Measurements from ENCODE around the gene AGBL1.

Gene AGBL1

DNA sequence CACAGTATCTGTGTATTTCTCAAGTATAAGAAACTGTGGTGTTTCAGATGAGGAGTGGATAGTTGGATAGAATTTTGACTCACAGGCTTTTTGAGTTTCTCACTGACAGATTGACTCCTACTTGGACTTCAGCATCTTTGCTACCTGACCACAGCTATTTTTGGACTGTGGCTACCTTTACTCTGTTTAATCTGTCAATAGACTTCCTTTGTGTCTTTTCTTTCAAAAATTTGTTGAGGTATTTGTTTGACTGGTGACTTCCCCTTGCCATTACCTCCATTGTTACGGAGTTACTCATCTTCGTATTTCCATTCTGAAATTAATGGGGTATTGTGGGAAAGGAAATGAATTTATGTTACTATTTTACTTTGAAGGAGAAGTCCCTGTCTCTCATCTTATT, 123.8 kb downstream of the AGBL1 start:
- no peaks in the 10 kb centered on the region for H3K9me3 ChIP-seq
- H3K4me3 ChIP-seq: no peak overlapping the region
- no peak for DNase-seq (ENCODE audit: low spot score in 2 of 2)
- 0 out of 2 replicates have a peak, but pooled peaks cover 3% of the 10 kb centered on the region for H3K27me3 ChIP-seq (ENCODE audit: low read depth)
- in situ Hi-C loops (cut with MboI; ENCODE audit: low sequenced_read_pairs): no loop called here
- H3K4me1 ChIP-seq: peaks cover 3% of the 10 kb centered on the region; the same call in 1 of the 2 replicates
- H3K36me3 ChIP-seq (replicated peaks): no peaks in the 10 kb centered on the region

DNA sequence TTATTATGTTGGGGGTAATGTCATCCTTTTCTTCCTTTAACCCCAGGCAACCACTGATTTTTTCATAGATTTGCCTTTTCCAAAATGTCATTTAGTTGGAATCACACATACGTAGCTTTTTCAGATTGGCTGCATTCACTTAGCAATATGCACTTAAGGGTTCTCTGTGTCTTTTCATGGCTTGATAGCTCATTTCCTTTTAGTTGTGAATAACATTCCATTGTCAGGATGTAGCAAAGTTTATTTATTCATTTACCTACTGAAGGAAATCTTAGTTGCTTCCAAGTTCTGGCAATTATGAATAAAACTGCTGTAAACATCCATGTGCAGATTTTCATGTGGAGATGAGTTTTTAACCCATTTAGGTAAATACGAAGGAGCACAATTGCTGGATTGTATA, 125.4 kb downstream of the AGBL1 start:
- in situ Hi-C loops (cut with MboI; ENCODE audit: low sequenced_read_pairs): no loop called here
- no peaks in the 10 kb centered on the region for H3K9me3 ChIP-seq
- no peak overlapping the region for H3K4me3 ChIP-seq
- H3K36me3 ChIP-seq (replicated peaks): no peaks in the 10 kb centered on the region
- 0 out of 2 replicates have a peak, but pooled peaks cover 3% of the 10 kb centered on the region for H3K27me3 ChIP-seq (ENCODE audit: low read depth)
- no peak for DNase-seq (ENCODE audit: low spot score in 2 of 2)
- H3K4me1 ChIP-seq: no peaks in the 10 kb centered on the region

DNA sequence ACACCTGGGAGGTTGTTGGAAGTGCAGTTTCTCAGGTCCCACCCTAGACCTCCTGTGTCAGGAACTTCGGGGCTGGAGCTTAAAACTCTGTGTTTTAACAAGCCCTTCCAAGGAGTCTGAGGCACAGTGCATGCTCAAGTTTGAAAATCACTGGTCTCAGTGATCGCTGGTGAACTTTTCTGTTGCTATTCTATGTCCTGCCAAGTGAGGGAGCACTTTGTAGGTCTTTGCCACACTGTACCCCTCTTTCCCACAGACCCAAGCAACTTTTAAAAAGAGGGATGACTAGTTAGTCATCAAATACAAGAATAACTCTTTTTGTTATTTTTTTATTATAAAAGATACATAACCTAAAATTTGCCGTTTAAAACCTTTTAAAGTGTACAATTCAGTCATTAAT, 133.7 kb downstream of the AGBL1 start:
- H3K36me3 ChIP-seq (replicated peaks): no peaks in the 10 kb centered on the region
- H3K4me3 ChIP-seq: no peak overlapping the region
- DNase-seq (ENCODE audit: low spot score in 2 of 2): no peak
- peaks cover 6% of the 10 kb centered on the region for H3K9me3 ChIP-seq
- in situ Hi-C loops (cut with MboI; ENCODE audit: low sequenced_read_pairs): no loop called here
- H3K27me3 ChIP-seq (ENCODE audit: low read depth): no peaks in the 10 kb centered on the region
- no peaks in the 10 kb centered on the region for H3K4me1 ChIP-seq

DNA sequence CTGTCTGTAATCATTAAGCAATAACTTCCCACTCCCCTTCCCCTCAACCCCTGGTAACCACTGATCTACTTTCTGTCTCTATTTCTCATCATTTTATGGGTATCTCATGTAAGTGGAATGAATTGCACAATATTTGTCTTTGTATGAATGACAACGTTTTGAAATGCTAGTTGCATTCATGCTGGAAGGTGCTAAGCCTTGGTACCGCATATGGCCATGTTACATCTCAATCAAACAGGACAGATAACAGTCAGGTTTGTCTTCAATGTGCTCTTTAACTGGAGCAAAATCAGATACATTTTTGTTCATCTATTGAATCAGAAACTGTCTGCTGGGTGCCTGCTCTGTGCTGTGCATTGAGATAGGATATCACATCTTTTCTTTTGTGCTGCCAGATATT, 134.2 kb downstream of the AGBL1 start:
- H3K9me3 ChIP-seq: peaks cover 6% of the 10 kb centered on the region
- no peaks in the 10 kb centered on the region for H3K36me3 ChIP-seq (replicated peaks)
- in situ Hi-C loops (cut with MboI; ENCODE audit: low sequenced_read_pairs): no loop called here
- no peak overlapping the region for H3K4me3 ChIP-seq
- DNase-seq (ENCODE audit: low spot score in 2 of 2): no peak
- no peaks in the 10 kb centered on the region for H3K4me1 ChIP-seq
- H3K27me3 ChIP-seq (ENCODE audit: low read depth): no peaks in the 10 kb centered on the region

- Histone ChIP-seq H3K36me3 (replicated peaks) (no peaks in the 10 kb centered on the region), H3K4me3 (no peak overlapping the region), H3K4me1 (no peaks in the 10 kb centered on the region), H3K9me3 (peaks cover 3% of the 10 kb centered on the region; the same call in 1 of the 2 replicates), H3K27me3 (ENCODE audit: low read depth) (no peaks in the 10 kb centered on the region)
- no peak for DNase-seq (ENCODE audit: low spot score in 2 of 2)
- in situ Hi-C loops (cut with MboI; ENCODE audit: low sequenced_read_pairs): no loop called here
Measured at GRCh38 chr15:86221119-86221518, 141.4 kb downstream of the AGBL1 start.

GRCh38 chr15:86229306-86229705, 149.6 kb downstream of the AGBL1 start:
- 0 out of 2 replicates have a peak, but pooled peaks cover 2% of the 10 kb centered on the region for H3K4me1 ChIP-seq
- in situ Hi-C loops (cut with MboI; ENCODE audit: low sequenced_read_pairs): loop anchor here (5.0 kb wide), 1 partner anchor 362 kb away; no protein-coding TSS in a partner anchor
- H3K4me3 ChIP-seq: no peak overlapping the region
- H3K36me3 ChIP-seq (replicated peaks): no peaks in the 10 kb centered on the region
- H3K27me3 ChIP-seq (ENCODE audit: low read depth): peaks cover 13% of the 10 kb centered on the region
- H3K9me3 ChIP-seq: no peaks in the 10 kb centered on the region
- DNase-seq (ENCODE audit: low spot score in 2 of 2): no peak

DNA sequence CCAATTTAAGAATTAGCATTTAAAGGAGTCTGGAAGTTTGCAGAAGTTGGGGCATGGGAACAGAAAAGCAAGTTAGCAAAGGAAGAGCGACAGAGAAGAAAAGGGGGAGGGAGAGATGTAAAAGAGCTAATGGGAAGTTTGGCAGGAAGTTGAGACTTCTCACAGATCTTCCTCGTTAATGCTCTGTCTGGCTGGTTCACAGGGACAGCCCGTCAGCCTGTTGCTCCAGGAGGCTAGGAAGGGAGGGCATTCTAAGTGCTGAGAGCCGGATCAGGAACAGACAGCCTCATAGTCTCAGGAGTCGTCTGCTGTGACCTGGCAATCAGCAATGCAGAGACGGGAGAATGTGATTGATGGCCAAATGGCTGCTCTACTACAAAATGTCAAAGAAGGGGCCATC, 150.3 kb downstream of the AGBL1 start:
- Histone ChIP-seq H3K4me3 (no peak overlapping the region), H3K9me3 (no peaks in the 10 kb centered on the region), H3K4me1 (0 out of 2 replicates have a peak, but pooled peaks cover 2% of the 10 kb centered on the region), H3K36me3 (replicated peaks) (no peaks in the 10 kb centered on the region), H3K27me3 (ENCODE audit: low read depth) (peaks cover 13% of the 10 kb centered on the region)
- no peak for DNase-seq (ENCODE audit: low spot score in 2 of 2)
- in situ Hi-C loops (cut with MboI; ENCODE audit: low sequenced_read_pairs): loop anchor here (5.0 kb wide), 2 partner anchors 363 to 512 kb away; no protein-coding TSS in a partner anchor

- Histone ChIP-seq H3K4me1 (peaks cover 12% of the 10 kb centered on the region), H3K4me3 (no peak overlapping the region), H3K36me3 (replicated peaks) (no peaks in the 10 kb centered on the region), H3K27me3 (ENCODE audit: low read depth) (peaks cover 13% of the 10 kb centered on the region), H3K9me3 (no peaks in the 10 kb centered on the region)
- peak; percentile 78 to 86 for DNase-seq (ENCODE audit: low spot score in 2 of 2)
- in situ Hi-C loops (cut with MboI; ENCODE audit: low sequenced_read_pairs): loop anchor here (5.0 kb wide), 1 partner anchor 510 kb away; no protein-coding TSS in a partner anchor
Measured at GRCh38 chr15:86231864-86232721, 152.4 kb downstream of the AGBL1 start.

GRCh38 chr15:86235667-86236066, 156.0 kb downstream of the AGBL1 start:
- Histone ChIP-seq H3K4me1 (peaks cover 15% of the 10 kb centered on the region), H3K9me3 (no peaks in the 10 kb centered on the region), H3K36me3 (replicated peaks) (no peaks in the 10 kb centered on the region), H3K27me3 (ENCODE audit: low read depth) (no peaks in the 10 kb centered on the region), H3K4me3 (no peak overlapping the region)
- no peak for DNase-seq (ENCODE audit: low spot score in 2 of 2)
- in situ Hi-C loops (cut with MboI; ENCODE audit: low sequenced_read_pairs): no loop called here

- in situ Hi-C loops (cut with MboI; ENCODE audit: low sequenced_read_pairs): no loop called here
- H3K36me3 ChIP-seq (replicated peaks): no peaks in the 10 kb centered on the region
- H3K27me3 ChIP-seq (ENCODE audit: low read depth): no peaks in the 10 kb centered on the region
- DNase-seq (ENCODE audit: low spot score in 2 of 2): peak; percentile 82 to 90
- peak overlapping the region; percentile 3; the same call in 1 of the 2 replicates for H3K4me3 ChIP-seq
- no peaks in the 10 kb centered on the region for H3K9me3 ChIP-seq
- H3K4me1 ChIP-seq: peaks cover 15% of the 10 kb centered on the region
Measured at GRCh38 chr15:86236356-86237110, 156.9 kb downstream of the AGBL1 start.

DNA sequence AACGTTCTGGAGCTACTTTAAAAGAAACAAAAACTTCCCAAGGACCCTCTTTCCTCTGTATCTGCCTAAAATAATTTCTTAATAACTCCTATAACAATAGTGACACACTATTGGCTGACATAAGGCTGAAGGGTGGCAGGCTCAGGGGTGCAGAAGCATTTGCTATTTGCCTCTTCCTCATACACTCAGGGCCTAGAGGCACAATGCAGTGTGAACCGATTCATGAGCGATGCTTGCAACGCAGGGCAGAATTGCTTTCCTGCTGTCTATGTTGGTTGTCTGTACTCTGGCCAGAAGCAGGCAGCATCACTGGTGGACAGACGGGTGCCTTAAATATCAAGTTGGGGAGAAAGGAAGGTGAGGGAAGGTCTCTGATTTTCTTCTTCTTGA, 157.4 kb downstream of the AGBL1 start:
- no peaks in the 10 kb centered on the region for H3K36me3 ChIP-seq (replicated peaks)
- in situ Hi-C loops (cut with MboI; ENCODE audit: low sequenced_read_pairs): no loop called here
- no peak for DNase-seq (ENCODE audit: low spot score in 2 of 2)
- H3K9me3 ChIP-seq: no peaks in the 10 kb centered on the region
- H3K4me3 ChIP-seq: no peak overlapping the region
- peaks cover 15% of the 10 kb centered on the region for H3K4me1 ChIP-seq
- no peaks in the 10 kb centered on the region for H3K27me3 ChIP-seq (ENCODE audit: low read depth)

DNA sequence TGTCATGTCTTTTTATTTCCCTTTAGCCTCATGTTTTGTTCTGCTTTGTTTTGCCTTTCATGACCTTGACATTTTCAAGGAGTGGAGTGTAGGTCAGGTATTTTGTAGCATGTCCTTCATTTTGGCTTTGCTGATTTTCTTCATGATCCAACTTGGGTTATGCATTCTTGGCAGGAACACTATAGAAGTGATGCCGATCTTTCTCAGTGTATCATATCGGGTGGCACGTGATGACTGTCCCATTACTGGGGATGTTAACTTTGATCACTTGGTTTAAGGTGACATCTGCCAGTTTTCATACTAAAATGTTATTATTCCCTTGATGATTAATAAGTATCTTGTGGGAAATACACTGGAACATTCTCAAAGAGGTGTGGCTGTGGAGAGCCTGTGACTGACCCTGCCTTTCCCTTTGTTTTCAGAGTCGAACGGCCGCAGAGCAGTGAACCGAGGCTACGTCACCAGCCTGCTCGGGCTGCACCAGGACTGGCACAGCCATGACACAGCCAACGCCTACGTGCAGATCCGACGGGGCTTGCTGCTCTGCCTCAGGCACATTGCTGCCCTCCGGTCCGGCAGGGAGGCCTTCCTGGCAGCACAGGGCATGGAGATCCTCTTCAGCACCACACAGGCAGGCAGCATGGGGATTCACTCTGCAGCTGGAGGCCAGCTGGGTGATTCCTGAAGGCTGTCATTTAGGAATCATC, 167.7 kb downstream of the AGBL1 start:
- H3K9me3 ChIP-seq: no peaks in the 10 kb centered on the region
- DNase-seq (ENCODE audit: low spot score in 2 of 2): no peak
- H3K36me3 ChIP-seq (replicated peaks): no peaks in the 10 kb centered on the region
- H3K4me1 ChIP-seq: no peaks in the 10 kb centered on the region
- no peaks in the 10 kb centered on the region for H3K27me3 ChIP-seq (ENCODE audit: low read depth)
- H3K4me3 ChIP-seq: no peak overlapping the region
- in situ Hi-C loops (cut with MboI; ENCODE audit: low sequenced_read_pairs): no loop called here

DNA sequence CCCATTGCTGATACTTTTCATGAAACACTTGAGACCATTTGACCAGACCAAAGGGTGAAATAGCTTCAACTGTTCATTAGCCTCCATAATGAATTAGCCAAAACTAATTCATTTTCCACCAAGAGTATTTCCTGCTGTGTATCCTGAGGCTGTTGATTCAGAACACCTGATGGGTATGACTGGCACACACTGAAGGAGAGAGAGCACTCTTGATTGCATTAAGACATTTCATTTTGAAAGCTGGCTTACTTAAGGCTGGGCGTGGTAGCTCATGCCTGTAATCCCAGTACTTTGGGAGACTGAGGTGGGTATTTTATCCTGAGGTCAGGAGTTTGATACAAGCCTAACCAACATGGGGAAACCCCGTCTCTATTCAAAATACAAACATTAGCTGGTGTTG, 175.6 kb downstream of the AGBL1 start:
- no peak overlapping the region for H3K4me3 ChIP-seq

More for the DNA sequence above, 175.6 kb downstream of the AGBL1 start:
- no peaks in the 10 kb centered on the region for H3K4me1 ChIP-seq
- no peaks in the 10 kb centered on the region for H3K36me3 ChIP-seq (replicated peaks)
- no peak for DNase-seq (ENCODE audit: low spot score in 2 of 2)
- in situ Hi-C loops (cut with MboI; ENCODE audit: low sequenced_read_pairs): no loop called here
- no peaks in the 10 kb centered on the region for H3K9me3 ChIP-seq
- H3K27me3 ChIP-seq (ENCODE audit: low read depth): no peaks in the 10 kb centered on the region
